ENCODE data around the gene GLA.

Gene GLA

DNA sequence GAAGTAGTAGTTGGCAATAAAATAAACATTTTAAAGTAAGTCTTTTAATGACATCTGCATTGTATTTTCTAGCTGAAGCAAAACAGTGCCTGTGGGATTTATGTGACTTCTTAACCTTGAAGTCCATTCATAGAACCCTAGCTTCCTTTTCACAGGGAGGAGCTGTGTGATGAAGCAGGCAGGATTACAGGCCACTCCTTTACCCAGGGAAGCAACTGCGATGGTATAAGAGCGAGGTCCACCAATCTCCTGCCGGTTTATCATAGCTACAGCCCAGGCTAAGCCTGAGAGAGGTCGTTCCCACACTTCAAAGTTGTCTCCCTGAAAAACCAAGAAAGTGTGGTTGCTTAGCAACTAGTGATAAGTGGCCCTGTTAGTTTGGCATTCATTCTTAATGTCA, 9.9 kb downstream of the GLA start:
- DNase-seq (ENCODE audit: low spot score): peak; percentile 45

DNA sequence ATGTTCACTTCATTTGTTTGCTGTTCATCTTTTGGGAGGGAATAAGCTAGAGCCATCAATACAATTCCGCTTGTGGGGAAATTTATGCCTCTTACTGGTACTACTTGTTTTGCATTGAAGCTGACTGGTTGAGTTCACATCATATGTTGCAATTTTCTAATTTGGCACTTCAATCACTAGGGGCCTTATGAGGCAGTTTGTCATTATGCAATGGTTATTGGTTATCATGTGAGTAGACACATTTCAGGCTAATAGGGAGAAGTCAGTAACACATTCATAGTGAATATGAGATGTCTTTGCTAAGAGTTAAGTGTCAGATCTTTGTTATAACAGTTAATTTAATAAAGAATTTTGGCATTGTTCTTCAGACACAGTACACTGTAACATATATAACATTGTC, 11.9 kb downstream of the GLA start:
- no peak for DNase-seq (ENCODE audit: low spot score)

DNA sequence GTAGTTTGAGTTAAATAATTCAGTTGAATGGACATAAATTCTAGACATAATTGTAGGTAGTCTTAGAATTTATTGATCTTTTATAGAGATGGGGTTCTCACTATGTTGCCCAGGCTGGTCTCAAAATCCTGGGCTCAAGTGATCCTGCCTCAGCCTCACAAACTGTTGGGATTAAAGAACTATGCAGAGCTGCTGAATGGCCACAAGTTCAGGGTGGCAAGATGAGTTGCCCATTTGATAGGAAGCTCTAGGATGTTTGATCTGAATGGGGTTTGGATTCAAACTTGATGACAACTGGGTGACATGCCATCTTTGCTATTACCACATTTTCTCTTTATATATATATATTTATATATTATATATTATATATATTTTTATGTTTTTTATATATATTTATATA, 13.4 kb downstream of the GLA start:
- no peak for DNase-seq (ENCODE audit: low spot score)

DNA sequence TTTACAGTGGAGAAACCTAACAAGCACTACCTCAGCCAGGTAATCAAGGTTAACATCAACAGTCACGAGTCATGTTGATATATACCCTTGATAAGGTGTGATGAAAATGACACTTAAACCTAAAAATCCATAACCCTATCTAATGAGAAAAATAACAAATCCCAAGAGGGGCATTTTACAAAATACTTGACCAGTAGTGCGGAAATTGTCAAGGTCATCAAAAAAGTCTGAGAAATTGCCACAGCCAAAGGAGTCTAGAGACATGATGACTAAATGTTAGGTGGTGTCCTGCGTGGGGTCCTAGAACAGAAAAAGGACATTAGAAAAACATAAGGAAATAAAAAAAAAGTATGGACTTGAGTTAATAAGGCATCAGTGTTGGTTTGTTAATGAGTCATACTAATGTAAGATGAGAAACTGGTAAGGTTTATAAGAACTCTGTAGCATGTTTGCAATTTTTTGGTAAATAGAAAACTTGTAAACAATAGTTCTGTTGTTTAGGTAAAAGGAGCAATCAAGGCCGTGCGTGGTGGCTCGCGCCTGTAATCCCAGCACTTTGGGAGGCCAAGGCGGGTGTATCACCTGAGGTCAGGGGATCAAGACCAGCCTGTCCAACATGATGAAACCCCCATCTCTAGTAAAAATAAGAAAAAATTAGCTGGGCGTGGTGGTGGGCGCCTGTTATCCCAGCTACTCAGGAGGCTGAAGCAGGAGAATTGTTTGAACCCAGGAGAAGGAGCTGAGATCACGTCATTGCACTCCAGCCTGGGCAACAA, 14.0 kb downstream of the GLA start:
- DNase-seq (ENCODE audit: low spot score): no peak

DNA sequence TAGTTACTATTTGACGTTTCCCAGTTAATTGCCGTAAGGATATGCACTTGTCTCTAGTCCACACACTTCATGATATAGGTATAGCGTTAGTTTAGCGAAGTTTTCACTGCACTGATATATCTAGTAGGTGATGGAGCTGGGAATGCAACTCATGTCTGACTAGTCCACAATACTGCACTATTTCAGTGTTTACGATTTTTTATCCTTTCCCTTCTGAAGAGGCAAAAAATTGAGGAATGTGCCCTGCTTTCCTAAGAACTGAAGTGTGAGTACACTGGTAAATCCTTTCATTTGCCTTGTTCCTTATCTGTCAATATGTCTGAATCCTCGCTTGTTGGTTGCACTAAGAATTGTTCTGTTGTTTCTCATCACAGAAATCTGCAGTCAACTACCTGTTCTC, 15.9 kb downstream of the GLA start:
- no peak for DNase-seq (ENCODE audit: low spot score)

DNA sequence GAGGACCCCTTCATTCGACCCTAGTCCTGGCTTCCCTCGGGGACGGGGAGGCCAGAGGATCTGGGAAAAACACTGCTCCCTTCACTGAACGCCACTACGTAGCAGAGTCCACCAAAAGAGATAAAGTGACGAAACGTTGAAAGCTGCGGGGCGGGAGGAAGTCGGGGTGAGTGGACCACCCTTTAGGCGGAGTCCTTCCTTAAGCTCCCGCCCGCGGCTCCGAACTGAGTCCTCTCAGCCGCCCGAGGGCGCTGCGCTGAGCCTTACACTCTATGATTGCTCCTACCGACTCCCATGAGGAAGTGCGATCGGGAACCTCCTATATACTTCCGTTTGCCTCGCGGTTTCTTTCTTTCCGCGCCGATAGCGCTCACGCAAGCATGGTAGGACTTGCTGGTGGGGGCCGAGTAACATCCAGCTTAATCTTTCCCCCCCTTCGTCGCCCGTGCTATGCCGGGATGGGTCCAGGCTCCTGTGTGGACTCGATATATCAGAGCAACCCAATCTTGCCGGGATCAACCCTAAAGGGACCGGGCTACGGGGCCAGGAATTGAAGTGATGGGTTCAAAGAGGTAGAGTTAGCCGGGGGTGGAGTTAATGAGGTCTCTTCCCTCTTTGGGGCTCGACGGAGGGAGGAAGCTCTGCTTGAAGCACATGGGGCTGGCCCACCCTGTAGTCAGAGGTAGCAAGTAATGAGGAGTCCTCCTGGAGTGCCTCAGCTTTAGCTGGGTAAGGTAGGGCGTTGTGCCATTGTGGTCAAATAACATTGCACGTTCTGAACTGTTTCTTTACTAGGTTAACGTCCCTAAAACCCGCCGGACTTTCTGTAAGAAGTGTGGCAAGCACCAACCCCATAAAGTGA, 16.8 kb downstream of the GLA start, which contains the start of gene RPL36A:
RPL36A (plus strand) TSS at position 348 of the 862 bp plus-strand sequence; CDS start at position 381, 33 bp downstream.
- peak; percentile 90 for DNase-seq (ENCODE audit: low spot score)

DNA sequence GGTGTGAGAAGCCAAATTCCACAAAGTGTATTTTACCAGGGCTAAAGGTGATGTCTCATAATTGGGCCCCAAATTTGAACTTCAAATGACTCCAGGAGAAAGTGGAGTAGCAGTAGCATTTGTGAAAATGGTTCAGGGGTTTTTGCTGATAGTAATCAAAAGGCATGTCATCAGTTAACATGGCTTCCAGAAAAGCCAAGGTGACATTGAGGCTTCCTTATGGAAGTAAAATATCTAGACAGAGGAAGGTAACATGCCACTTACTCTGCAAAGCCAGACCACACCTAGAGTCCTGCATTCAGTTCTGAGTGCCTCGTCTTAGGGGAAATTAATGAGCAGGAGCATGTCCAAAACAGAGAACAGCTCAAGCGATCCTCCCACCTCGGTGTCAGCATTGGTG, 19.1 kb downstream of the GLA start:
- no peak for DNase-seq (ENCODE audit: low spot score)

DNA sequence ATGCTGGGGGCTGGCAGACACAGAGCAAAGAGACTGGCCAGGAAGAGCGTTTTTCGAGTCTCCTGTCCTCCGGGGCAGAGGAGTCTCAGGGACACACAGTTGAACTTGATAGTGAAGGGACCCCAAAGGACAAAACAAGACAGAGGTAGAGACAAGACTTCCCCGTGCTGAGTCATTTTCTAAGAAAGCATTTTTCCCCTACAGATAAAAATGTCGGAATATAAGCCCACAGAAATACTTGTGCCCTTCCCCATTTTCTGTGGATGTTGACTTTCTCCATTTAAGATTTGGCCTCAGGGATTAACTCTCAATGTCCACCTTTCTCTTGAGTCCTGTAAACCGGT, 21.2 kb downstream of the GLA start:
- no peak for DNase-seq (ENCODE audit: low spot score)

DNA sequence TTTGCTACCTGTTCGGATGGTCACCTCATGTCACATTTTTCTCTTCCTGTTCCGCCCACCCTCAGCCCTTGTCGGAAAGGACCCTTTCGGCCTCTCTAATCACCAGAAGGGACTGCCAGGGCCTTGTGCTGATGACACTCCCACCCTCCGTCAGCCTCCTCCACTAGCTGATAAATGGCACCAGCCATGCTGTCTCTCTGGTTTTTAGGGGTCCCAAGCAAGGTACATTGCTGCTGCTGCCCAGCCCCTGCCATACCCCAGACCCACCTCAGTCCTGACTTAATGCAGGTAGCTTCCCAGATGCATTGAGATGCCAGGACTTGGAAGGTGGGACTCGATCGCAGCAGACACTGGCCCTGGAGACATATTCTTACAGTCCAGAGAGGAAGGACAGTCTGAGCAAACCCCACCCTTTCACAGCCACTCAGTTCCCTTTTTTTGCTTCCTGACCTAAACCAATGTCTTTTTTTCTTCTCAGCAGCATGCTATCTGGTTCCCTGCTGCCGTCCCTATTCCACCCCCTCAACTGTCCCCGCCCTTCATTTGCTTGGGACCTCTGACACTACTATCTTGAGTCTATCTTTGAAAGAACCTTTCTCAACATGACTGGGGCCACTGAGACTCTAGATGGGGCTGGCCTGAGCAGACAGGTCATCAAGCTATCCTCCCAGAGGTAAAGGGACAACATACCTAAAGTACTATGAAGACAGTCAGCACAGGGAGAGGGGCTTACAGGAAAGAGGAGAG, 21.8 kb downstream of the GLA start, which contains the start of gene BTK:
BTK (minus strand) TSS at position 397 of the 747 bp plus-strand sequence. CDS start 10,907 bp downstream, outside the sequence.
- no peak for DNase-seq (ENCODE audit: low spot score)

DNA sequence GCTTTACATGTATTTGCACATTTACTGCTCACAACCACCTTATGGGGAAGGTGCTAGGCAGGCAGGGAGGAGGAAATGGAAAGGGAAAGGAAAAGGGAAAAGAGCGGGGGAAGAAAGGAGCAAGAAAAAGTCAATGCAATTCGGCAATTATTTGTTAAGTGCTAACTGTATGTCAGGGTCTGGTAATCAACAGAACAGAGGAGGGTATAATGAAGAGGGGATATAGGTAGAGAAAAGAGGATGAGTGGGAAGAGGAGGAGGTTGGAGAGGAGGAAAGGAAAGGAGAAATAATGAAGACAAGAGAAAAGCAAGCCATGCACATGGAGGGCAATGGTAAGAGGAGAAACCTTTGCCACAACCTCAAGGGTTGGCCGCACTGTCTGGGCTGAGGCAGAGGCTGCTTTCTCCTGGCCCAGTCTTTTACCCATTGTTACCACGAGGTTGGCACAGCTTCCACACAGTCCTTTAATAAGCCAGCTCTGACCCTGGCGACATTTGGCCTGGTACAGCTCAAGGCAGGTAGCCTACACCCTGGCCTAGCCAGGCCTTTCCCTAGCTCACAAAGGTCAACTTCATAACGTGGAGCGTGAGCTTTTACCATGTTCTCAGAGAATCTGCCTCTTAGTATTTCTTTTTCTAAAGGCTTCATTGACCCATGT, 22.6 kb downstream of the GLA start:
- no peak for DNase-seq (ENCODE audit: low spot score)

DNA sequence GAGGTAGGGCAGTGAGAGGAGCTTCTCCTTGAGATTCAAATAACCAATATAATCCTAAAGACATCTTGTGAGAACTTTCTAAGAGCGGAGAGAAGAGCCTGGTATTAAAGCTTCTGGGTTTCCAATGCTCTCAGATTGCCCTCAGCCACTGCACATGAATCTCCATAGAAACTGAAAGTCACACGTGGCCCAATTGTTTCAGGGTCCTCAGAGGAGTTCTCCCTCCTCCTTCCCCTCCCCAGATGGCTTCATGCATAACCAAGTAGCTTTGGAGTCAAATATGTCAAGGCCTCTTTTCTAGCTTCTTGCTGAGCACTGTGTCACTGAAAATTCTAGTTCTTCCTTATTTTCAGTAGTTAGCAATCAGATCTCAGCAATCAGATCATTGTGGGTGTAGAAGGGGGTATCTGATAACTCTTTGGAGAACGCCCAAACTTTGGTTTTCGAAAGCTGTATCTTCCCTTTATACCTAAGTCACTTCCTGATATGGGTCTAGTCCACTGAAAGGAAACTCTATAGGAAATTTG, 24.0 kb downstream of the GLA start:
- DNase-seq (ENCODE audit: low spot score): no peak

DNA sequence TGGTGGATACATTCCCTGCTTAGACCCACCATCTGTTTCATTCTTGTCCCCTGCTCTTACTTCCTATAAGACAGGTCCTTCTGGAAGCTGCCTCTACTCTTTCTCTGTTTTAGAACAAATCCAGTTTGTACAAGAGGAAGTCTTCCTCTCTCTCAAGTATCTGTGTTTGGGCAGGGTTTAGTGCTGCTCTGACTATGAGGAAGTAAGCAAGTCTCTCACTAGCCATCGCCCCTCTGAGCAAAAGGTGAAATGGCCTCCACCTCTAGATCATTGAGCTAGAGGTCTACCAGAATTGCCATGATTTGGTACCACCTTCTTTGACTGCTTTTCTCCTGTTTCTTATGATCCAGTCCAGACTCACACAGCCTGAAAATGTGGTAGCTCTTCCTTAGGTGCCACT, 30.2 kb downstream of the GLA start:
- DNase-seq (ENCODE audit: low spot score): no peak

DNA sequence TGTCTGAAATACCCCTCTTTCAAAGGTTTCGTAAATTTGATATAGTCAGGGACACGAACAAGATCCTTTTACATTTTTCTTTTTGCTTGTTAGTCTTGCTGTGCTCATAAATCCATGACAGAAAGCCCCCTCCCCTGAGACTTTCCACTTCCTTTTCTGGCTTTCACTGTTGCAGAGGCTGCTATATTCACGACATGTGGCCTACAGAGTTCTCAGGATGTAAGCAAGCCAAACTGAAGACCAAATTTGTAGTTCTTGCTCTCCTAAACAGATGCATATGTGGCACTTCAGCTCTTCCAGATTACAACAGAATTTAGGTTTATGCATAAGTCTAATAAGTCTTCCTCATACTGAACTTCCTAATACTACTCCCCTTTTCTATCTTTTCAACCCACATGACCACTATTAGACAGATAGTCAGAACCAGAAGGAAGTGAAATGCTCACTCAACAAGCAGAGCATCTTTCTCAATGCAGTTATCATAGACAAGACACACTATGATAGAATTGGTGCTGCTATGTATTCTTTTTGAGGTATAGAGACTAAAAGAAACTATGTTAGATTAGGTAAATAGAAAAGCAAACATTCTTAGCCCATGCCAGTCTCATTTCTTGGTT, 36.7 kb downstream of the GLA start:
- DNase-seq (ENCODE audit: low spot score): no peak

DNA sequence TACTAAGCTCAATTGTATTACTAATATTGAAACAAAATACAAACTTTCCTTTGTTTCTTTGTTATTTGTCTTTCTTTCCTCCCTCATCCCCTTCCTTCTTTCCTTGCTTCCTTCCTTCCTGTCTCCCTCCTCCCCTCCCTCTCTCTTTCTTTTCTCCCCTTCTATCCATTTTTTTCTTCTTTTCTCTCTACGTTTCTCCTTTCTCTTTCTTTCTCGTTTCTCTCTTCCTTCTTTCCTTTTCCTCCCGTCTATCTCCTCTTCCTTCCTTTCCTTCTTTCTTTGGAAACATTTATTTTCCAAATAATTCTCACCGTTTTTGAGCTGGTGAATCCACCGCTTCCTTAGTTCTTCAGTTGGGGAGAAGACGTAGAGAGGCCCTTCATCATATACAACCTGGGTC, 38.0 kb downstream of the GLA start:
- DNase-seq (ENCODE audit: low spot score): no peak

DNA sequence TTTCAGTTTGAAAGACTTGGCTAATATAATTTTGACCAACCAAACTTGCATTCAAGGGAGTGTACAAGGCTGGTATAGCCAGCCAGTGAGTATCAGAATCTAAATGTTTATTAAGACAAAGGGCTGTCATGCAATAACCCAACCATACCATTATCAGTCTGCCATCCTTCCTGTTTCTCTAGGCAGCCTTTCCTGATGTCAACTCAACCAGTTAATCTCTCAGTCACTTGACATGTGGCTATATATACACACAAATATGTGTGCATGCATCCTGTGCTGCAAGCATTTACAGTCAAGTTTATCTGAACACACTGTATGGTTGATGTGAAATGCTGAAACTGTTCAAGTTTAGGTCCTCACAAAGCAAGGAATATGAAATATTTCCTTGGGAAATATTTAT, 38.9 kb downstream of the GLA start:
- no peak for DNase-seq (ENCODE audit: low spot score)

DNA sequence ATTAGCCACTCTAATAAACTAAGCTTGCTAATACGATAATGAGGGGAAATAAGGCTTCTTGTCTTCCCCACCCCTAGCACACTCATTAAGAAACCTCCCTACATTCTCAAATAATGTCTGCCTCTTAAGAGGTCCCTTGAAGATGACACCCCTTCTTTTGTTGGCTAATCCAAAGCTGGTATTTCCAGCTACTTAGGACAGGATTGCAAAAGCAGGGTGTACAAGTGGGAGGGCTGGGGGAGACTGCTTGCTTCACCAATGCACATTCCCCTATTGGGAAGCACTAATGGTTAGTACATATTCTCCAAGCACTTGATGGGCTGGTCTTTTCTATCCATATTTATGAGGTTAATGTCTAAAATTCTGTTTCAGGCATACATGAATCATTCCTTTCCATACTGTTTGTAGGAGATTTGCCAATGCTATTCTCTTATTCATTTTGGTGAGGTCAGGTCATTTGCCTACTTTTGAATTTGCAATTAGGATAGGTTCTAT, 42.4 kb downstream of the GLA start:
- no peak for DNase-seq (ENCODE audit: low spot score)

DNA sequence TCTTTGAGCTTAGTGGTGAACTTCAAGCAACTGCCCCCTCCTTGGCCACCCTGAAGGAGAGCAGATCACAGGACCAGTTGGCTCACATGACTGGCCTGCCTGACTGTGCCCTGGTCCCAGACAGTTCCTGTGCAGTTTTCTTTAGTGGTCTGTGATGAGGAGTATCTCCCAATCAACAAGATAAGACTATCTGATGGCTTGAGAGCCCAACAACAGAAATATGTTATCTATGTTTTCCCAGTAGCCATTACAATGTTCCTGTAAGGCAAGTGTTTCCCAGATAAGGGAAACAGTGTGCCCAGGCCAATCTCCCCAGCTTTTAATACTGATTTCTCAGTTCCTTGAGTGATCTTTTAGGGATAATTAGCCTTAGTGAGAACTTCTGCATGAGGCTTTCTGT, 45.0 kb downstream of the GLA start:
- no peak for DNase-seq (ENCODE audit: low spot score)

DNA sequence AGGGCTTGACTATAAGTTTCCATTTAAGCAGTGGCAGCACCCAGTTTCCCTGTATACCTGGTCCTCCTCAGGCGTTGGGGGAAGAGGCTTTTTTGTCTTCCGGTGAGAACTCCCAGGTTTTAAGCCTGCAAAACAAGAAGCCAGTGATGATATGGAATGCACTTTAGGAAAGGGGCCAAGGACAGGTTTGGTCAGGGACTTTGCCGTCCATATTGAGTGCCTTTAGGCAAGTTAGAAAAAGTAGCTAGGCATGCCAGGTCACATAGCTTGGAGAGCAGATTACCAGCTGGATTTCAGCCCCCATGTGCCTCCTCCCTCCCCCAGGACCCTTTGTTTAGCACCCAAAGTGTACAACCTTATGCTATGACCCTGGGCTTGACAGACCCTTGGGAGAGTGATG, 45.6 kb downstream of the GLA start:
- DNase-seq (ENCODE audit: low spot score): no peak

DNA sequence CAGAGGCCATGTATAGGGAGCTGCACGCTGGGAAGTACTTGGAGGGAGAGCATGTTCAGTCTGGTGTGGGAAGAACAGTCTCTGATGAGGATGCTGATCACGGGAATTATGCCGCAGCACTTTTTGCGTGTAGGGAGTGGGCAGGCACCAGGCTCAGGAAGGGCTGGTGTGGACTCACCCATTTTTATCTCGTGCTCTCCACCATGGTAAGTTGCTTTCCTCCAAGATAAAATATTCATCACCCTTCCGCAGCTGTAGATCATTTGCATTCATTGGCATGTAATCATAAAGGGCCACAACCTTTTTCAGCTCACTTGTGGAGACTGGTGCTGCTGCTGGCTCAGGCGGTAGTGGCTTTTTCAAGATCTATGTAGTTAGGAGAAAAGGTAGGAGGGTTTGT, 47.3 kb downstream of the GLA start:
- no peak for DNase-seq (ENCODE audit: low spot score)

DNA sequence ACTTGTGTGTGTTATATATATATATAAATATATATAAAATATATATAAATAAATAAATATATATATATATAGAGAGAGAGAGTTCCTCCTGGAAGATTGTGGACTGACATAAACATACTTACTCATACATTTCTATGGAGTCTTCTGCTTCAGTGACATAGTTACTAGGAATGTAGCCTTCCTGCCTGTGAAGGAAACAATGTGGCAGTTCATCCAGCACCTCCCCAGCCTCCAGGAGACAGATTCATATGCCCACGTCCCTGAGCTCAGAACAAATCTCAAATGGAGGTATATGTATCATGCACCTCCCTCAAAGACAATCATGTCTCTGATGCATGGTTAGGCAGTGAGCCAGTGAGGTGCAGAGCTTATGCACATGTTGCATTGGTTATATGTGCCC, 47.8 kb downstream of the GLA start:
- no peak for DNase-seq (ENCODE audit: low spot score)

DNA sequence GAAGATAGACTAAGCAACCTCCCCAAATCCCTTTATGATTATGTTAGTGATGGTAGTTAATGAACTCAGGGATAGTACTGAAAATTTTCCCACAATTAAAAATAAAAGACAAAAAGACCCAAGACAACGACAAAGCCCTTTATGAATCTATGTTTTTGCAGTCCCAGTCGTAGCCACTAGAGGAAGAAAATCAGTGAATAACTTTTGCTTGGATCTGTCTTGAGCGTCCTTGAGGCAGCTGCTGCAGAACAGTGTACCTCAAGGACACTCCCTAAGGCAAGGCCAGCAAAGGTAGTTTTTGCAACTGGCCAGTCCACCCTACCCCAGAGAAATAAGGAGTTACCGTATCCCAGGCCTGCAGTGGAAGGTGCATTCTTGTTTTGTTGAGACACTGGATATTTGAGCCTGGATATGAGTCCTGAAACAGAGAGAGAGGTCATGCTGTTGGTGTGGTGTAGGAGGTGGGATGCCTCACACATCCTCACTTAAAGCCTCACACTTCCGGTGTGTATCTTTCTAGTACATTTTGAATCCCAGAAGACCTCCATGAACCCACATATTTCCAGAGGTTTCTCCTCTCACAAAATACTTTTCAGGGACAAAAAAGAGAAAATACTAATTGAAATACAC, 50.4 kb downstream of the GLA start:
- DNase-seq (ENCODE audit: low spot score): no peak

Data from cerebellar cortex (tissue), 1 donor.